Measurements from ENCODE around the gene ABCB1.

DNA sequence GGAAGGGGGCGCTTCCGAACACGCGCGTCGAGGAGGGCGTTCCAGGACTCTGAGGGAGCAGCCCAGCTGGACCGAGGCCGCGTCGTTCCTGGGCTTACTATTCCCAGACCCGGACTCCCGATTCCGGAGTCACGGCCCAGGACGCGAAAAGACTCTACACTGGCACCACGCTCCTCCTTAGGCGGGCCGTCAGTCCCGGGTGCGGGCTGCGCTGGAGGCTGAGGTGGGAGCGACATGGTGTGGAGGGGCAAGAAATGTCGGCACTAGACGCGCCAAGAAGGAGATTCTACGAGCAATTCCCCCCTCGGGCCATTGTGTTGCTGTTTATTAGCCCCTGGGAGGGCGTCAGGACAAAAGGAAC is 26.9 kb upstream of the ABCB1 start:
- TF ChIP-seq YY1 (IDR thresholded peaks at IDR 0.05; ENCODE audit: borderline replicate concordance in 1 of 3, control insufficient read depth in 1 of 3, extremely low read depth in 1 of 3, insufficient read depth in 3 of 3, insufficient read length in 1 of 3, insufficient replicate concordance in 2 of 3, low read depth in 1 of 3, low read length in 2 of 3) (no peak), POLR2AphosphoS5 (IDR thresholded peaks at IDR 0.05; ENCODE audit: control insufficient read depth, insufficient read depth, low read depth, low read length) (no peak), SMARCA4 (IDR thresholded peaks at IDR 0.05) (no peak), HDGF (IDR thresholded peaks at IDR 0.05) (no peak), CSDE1 (IDR thresholded peaks at IDR 0.05) (no peak), EZH2 (IDR thresholded peaks at IDR 0.05; ENCODE audit: borderline replicate concordance, low read depth, low read length) (no peak), FOXP1 (CRISPR knock-in tag; IDR thresholded peaks at IDR 0.05) (no peak), HCFC1 (IDR thresholded peaks at IDR 0.05; ENCODE audit: low read depth, low read length) (no peak), NR3C1 (CRISPR knock-in tag; IDR thresholded peaks at IDR 0.05) (no peak)
- TF ChIP-seq, protein P1, sequence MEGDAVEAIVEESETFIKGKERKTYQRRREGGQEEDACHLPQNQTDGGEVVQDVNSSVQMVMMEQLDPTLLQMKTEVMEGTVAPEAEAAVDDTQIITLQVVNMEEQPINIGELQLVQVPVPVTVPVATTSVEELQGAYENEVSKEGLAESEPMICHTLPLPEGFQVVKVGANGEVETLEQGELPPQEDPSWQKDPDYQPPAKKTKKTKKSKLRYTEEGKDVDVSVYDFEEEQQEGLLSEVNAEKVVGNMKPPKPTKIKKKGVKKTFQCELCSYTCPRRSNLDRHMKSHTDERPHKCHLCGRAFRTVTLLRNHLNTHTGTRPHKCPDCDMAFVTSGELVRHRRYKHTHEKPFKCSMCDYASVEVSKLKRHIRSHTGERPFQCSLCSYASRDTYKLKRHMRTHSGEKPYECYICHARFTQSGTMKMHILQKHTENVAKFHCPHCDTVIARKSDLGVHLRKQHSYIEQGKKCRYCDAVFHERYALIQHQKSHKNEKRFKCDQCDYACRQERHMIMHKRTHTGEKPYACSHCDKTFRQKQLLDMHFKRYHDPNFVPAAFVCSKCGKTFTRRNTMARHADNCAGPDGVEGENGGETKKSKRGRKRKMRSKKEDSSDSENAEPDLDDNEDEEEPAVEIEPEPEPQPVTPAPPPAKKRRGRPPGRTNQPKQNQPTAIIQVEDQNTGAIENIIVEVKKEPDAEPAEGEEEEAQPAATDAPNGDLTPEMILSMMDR (IDR thresholded peaks at IDR 0.05 in 2 of 3, conservative IDR thresholded peaks at IDR 0.05 in 1 of 3; ENCODE audit: insufficient read depth in 2 of 3, low read depth in 1 of 3, low read length in 3 of 3): no peak
- TF ChIP-seq, protein P2, sequence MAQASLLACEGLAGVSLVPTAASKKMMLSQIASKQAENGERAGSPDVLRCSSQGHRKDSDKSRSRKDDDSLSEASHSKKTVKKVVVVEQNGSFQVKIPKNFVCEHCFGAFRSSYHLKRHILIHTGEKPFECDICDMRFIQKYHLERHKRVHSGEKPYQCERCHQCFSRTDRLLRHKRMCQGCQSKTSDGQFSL (CRISPR knock-in tag; IDR thresholded peaks at IDR 0.05): no peak
- TF ChIP-seq, protein P2 (tag; IDR thresholded peaks at IDR 0.05): no peak
- TF ChIP-seq, protein P3, sequence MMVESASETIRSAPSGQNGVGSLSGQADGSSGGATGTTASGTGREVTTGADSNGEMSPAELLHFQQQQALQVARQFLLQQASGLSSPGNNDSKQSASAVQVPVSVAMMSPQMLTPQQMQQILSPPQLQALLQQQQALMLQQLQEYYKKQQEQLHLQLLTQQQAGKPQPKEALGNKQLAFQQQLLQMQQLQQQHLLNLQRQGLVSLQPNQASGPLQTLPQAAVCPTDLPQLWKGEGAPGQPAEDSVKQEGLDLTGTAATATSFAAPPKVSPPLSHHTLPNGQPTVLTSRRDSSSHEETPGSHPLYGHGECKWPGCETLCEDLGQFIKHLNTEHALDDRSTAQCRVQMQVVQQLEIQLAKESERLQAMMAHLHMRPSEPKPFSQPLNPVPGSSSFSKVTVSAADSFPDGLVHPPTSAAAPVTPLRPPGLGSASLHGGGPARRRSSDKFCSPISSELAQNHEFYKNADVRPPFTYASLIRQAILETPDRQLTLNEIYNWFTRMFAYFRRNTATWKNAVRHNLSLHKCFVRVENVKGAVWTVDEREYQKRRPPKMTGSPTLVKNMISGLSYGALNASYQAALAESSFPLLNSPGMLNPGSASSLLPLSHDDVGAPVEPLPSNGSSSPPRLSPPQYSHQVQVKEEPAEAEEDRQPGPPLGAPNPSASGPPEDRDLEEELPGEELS (CRISPR knock-in tag; IDR thresholded peaks at IDR 0.05; ENCODE audit: borderline replicate concordance): no peak
- TF ChIP-seq, protein P4, sequence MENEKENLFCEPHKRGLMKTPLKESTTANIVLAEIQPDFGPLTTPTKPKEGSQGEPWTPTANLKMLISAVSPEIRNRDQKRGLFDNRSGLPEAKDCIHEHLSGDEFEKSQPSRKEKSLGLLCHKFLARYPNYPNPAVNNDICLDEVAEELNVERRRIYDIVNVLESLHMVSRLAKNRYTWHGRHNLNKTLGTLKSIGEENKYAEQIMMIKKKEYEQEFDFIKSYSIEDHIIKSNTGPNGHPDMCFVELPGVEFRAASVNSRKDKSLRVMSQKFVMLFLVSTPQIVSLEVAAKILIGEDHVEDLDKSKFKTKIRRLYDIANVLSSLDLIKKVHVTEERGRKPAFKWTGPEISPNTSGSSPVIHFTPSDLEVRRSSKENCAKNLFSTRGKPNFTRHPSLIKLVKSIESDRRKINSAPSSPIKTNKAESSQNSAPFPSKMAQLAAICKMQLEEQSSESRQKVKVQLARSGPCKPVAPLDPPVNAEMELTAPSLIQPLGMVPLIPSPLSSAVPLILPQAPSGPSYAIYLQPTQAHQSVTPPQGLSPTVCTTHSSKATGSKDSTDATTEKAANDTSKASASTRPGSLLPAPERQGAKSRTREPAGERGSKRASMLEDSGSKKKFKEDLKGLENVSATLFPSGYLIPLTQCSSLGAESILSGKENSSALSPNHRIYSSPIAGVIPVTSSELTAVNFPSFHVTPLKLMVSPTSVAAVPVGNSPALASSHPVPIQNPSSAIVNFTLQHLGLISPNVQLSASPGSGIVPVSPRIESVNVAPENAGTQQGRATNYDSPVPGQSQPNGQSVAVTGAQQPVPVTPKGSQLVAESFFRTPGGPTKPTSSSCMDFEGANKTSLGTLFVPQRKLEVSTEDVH (IDR thresholded peaks at IDR 0.05; ENCODE audit: low read depth, partially characterized antibody): no peak
- TF ChIP-seq, protein P5, sequence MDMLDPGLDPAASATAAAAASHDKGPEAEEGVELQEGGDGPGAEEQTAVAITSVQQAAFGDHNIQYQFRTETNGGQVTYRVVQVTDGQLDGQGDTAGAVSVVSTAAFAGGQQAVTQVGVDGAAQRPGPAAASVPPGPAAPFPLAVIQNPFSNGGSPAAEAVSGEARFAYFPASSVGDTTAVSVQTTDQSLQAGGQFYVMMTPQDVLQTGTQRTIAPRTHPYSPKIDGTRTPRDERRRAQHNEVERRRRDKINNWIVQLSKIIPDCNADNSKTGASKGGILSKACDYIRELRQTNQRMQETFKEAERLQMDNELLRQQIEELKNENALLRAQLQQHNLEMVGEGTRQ (CRISPR knock-in tag; IDR thresholded peaks at IDR 0.05): no peak

All from K562 (cell line).